NCI-H69 (cell line): Measurements from ENCODE around the gene MAD1L1.
"Not testable (repeated sequence)": the region's sequence is repeated elsewhere in the genome, so short reads cannot be mapped to it uniquely, and the experiment has no call there.

Experiments used
- DNase-seq: peaks from one replicate; lab custom pipeline; 2025; lab: John Stamatoyannopoulos, UW

MAD1L1 gene

GRCh38 chr7:1941464-1942242 lies 291.1 kb downstream of the MAD1L1 start:
- peak; percentile 20 for DNase-seq

- DNase-seq = no peak
Measured at GRCh38 chr7:1940863-1941262, 291.9 kb downstream of the MAD1L1 start.

- DNase-seq = no peak
Measured at GRCh38 chr7:1940402-1940786, 292.4 kb downstream of the MAD1L1 start.

- no peak for DNase-seq
Measured at GRCh38 chr7:1939434-1940401, 293.0 kb downstream of the MAD1L1 start.

- DNase-seq = no peak
Measured at GRCh38 chr7:1938788-1939433, 293.8 kb downstream of the MAD1L1 start.

GRCh38 chr7:1937252-1937605 lies 295.5 kb downstream of the MAD1L1 start:
- DNase-seq = no peak

- peak; percentile 82 for DNase-seq
Measured at GRCh38 chr7:1936531-1937251, 296.1 kb downstream of the MAD1L1 start.

- DNase-seq = no peak
Measured at GRCh38 chr7:1936006-1936310, 296.8 kb downstream of the MAD1L1 start.

- DNase-seq = no peak
Measured at GRCh38 chr7:1935176-1936005, 297.4 kb downstream of the MAD1L1 start.

- no peak for DNase-seq
Measured at GRCh38 chr7:1934756-1935155, 298.0 kb downstream of the MAD1L1 start.

- no peak for DNase-seq
Measured at GRCh38 chr7:1934017-1934416, 298.7 kb downstream of the MAD1L1 start.

GRCh38 chr7:1933066-1933750 lies 299.5 kb downstream of the MAD1L1 start:
- DNase-seq = no peak

- DNase-seq = no peak
Measured at GRCh38 chr7:1931951-1932270, 300.8 kb downstream of the MAD1L1 start.

- DNase-seq = no peak
Measured at GRCh38 chr7:1931256-1931950, 301.3 kb downstream of the MAD1L1 start.

GRCh38 chr7:1930381-1931065 lies 302.2 kb downstream of the MAD1L1 start:
- DNase-seq = no peak

- not testable (repeated sequence) for DNase-seq
Measured at GRCh38 chr7:1929349-1929925, 303.3 kb downstream of the MAD1L1 start.

GRCh38 chr7:1928645-1929348 lies 303.9 kb downstream of the MAD1L1 start:
- peak; percentile 91 for DNase-seq

GRCh38 chr7:1927937-1928644 lies 304.7 kb downstream of the MAD1L1 start:
- DNase-seq = no peak
